ENCODE measurements around the gene SULF2. TPM values are rescaled to one million over a fixed set of nuclear protein-coding genes. Genes with fewer than 3 reads are reported as not detected.

The SULF2 gene
- total RNA-seq, 2 experiments from 2014 or later = 0.68 to 1.2 TPM

GRCh38 chr20:47654370-47654769 is 130.9 kb downstream of the SULF2 start:
- Mint-ChIP-seq H3K4me3 (no peak overlapping the region), H3K27ac (no peak overlapping the region), H3K9me3 (no peaks in the 10 kb centered on the region), H3K27me3 (no peaks in the 10 kb centered on the region), H3K36me3 (peaks cover 26% of the 10 kb centered on the region), H3K4me1 (no peaks in the 10 kb centered on the region)
- ATAC-seq (ENCODE audit: low read depth) (no peak), DNase-seq (no peak)
- POLR2A ChIA-PET = no interaction called here

DNA sequence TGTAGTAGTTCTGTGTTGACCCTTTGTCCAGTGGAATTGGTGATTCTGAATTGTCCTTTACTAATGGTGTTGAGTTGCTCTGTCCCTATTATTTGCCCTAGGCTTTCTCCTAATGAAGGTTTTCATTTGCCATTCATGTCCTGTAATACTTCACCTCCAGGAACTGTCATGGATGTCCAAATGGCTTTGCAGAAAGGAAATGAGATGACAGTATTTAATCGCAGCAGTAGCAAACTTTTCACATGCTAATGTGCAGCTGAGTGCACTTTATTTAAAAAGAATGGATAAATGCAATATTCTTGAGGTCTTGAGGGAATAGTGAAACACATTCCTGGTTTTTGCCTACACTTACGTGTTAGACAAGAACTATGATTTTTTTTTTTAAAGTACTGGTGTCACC is 131.4 kb downstream of the SULF2 start:
- H3K27ac Mint-ChIP-seq = no peak overlapping the region
- no peak overlapping the region for H3K4me3 Mint-ChIP-seq
- no peaks in the 10 kb centered on the region for H3K9me3 Mint-ChIP-seq
- no peak for DNase-seq
- no peak for ATAC-seq (ENCODE audit: low read depth)
- H3K4me1 Mint-ChIP-seq = no peaks in the 10 kb centered on the region
- peaks cover 28% of the 10 kb centered on the region for H3K36me3 Mint-ChIP-seq
- H3K27me3 Mint-ChIP-seq = no peaks in the 10 kb centered on the region
- POLR2A ChIA-PET = no interaction called here

- ATAC-seq (ENCODE audit: low read depth) (no peak), DNase-seq (no peak)
- H3K4me1 Mint-ChIP-seq = no peaks in the 10 kb centered on the region
- H3K27ac Mint-ChIP-seq = no peak overlapping the region
- H3K36me3 Mint-ChIP-seq = peaks cover 25% of the 10 kb centered on the region
- no peak overlapping the region for H3K4me3 Mint-ChIP-seq
- H3K9me3 Mint-ChIP-seq = no peaks in the 10 kb centered on the region
- POLR2A ChIA-PET = no interaction called here
- no peaks in the 10 kb centered on the region for H3K27me3 Mint-ChIP-seq
These were observed 132.5 kb downstream of the SULF2 start for GRCh38 chr20:47652794-47653193.

DNA sequence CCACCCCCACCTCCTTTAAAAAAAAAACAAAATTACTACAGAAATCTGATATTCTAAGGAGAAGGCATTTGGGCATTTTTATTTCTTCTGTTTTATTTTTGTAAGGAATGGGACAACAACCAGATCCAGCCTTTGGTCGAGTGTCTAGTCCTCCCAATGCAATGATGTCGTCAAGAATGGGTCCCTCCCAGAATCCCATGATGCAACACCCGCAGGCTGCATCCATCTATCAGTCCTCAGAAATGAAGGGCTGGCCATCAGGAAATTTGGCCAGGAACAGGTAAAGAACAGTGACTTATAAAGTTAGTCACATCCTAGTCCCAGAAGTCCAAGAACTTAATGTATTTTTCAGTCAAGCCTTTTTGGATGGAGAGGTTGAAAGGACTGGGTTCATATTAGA is 133.0 kb downstream of the SULF2 start:
- Mint-ChIP-seq H3K27ac (no peak overlapping the region), H3K27me3 (no peaks in the 10 kb centered on the region), H3K4me1 (no peaks in the 10 kb centered on the region), H3K9me3 (no peaks in the 10 kb centered on the region), H3K36me3 (peaks cover 25% of the 10 kb centered on the region), H3K4me3 (no peak overlapping the region)
- no peak for ATAC-seq (ENCODE audit: low read depth)
- DNase-seq = no peak
- POLR2A ChIA-PET = no interaction called here

- Mint-ChIP-seq H3K4me1 (peaks cover 6% of the 10 kb centered on the region), H3K4me3 (no peak overlapping the region), H3K27ac (no peak overlapping the region), H3K36me3 (peaks cover 35% of the 10 kb centered on the region), H3K9me3 (no peaks in the 10 kb centered on the region), H3K27me3 (no peaks in the 10 kb centered on the region)
- POLR2A ChIA-PET = interaction anchor here (0.6 kb wide), 1 partner anchor 28 kb away, joined by 3 read pairs; no protein-coding TSS in a partner anchor
- ATAC-seq (ENCODE audit: low read depth) = no peak
- DNase-seq = no peak
These were observed 136.3 kb downstream of the SULF2 start for GRCh38 chr20:47648943-47649342.

DNA sequence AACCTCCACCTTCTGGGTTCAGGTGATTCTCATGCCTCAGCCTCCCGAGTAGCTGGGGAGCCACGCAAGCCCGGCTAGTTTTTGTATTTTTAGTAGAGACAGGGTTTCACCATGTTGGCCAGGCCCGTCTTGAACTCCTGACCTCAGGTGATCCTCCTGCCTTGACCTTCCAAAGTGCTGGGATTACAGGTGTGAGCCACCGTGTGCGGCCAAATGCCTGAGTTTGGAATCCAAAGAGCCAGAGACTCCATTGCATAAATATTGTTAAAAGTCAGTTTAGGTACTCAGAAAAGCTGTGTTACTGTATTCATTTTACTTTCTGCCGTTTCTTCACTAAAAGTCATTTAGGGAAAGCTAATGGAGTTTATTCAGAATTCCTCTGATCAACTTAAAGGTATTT is 137.3 kb downstream of the SULF2 start:
- no peaks in the 10 kb centered on the region for H3K9me3 Mint-ChIP-seq
- no peak overlapping the region for H3K27ac Mint-ChIP-seq

DNA sequence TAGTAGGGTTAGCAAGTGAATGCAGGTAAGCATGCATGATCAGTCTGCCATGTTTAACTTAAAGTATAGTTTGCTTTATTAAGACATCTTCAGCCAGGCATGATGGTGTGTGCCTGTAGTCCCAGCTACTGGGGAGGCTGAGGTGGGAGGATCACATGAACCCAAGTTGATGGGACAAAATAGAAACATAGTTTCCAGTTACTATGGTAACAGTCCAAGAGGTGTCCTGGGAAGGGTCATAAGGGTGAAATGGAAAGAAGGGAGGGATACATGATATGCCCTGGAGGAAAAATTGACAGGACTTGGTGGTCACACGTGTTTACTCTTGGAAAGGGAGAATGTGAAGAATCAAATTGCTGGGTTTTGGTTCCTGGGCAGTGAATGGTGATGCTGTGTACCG is 139.6 kb downstream of the SULF2 start:
- Mint-ChIP-seq H3K9me3 (no peaks in the 10 kb centered on the region), H3K27ac (peak overlapping the region; percentile 22), H3K27me3 (no peaks in the 10 kb centered on the region), H3K4me3 (no peak overlapping the region), H3K4me1 (peaks cover 6% of the 10 kb centered on the region), H3K36me3 (peaks cover 37% of the 10 kb centered on the region)
- ATAC-seq (ENCODE audit: low read depth) = no peak
- no peak for DNase-seq
- POLR2A ChIA-PET = no interaction called here

More for the DNA sequence above, 137.3 kb downstream of the SULF2 start:
- no peak for ATAC-seq (ENCODE audit: low read depth)
- DNase-seq = no peak
- no peak overlapping the region for H3K4me3 Mint-ChIP-seq
- no peaks in the 10 kb centered on the region for H3K27me3 Mint-ChIP-seq
- POLR2A ChIA-PET = no interaction called here
- peaks cover 6% of the 10 kb centered on the region for H3K4me1 Mint-ChIP-seq
- H3K36me3 Mint-ChIP-seq = peaks cover 36% of the 10 kb centered on the region

GRCh38 chr20:47642624-47643023 is 142.7 kb downstream of the SULF2 start:
- DNase-seq (no peak), ATAC-seq (ENCODE audit: low read depth) (no peak)
- H3K36me3 Mint-ChIP-seq = peaks cover 49% of the 10 kb centered on the region
- no peak overlapping the region for H3K27ac Mint-ChIP-seq
- no peaks in the 10 kb centered on the region for H3K9me3 Mint-ChIP-seq
- no peaks in the 10 kb centered on the region for H3K27me3 Mint-ChIP-seq
- POLR2A ChIA-PET = no interaction called here
- no peak overlapping the region for H3K4me3 Mint-ChIP-seq
- H3K4me1 Mint-ChIP-seq = peaks cover 6% of the 10 kb centered on the region

DNA sequence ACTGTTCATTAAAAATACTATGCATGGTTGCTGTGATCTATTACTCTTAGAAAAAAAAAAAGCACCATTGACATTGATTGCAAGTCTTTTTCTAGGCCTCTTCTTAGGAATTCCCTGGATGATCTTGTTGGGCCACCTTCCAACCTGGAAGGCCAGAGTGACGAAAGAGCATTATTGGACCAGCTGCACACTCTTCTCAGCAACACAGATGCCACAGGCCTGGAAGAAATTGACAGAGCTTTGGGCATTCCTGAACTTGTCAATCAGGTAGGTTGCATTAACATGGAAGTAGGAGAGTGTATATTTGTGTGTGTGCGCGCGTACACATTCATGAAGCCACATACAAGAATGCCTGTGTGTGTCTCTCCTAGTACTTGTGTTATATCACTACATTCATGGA is 143.2 kb downstream of the SULF2 start:
- H3K36me3 Mint-ChIP-seq = peaks cover 51% of the 10 kb centered on the region
- no peak overlapping the region for H3K27ac Mint-ChIP-seq
- POLR2A ChIA-PET = no interaction called here

DNA sequence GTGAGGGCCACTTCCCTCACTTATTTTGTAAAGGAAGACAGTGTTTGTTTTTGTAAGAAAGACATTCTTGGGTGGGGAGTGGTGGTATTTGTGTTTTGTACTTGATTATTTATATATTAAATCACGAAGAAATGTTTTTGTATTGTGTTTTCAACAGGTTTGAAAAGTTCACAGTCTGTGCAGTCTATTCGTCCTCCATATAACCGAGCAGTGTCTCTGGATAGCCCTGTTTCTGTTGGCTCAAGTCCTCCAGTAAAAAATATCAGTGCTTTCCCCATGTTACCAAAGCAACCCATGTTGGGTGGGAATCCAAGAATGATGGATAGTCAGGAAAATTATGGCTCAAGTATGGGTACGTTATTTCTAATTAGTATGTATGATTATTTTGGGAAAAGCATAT is 146.4 kb downstream of the SULF2 start:
- Mint-ChIP-seq H3K27ac (no peak overlapping the region), H3K9me3 (no peaks in the 10 kb centered on the region), H3K36me3 (peaks cover 43% of the 10 kb centered on the region), H3K4me1 (no peaks in the 10 kb centered on the region), H3K27me3 (no peaks in the 10 kb centered on the region), H3K4me3 (no peak overlapping the region)
- ATAC-seq (ENCODE audit: low read depth) = no peak
- POLR2A ChIA-PET = no interaction called here
- no peak for DNase-seq

More for the DNA sequence above, 143.2 kb downstream of the SULF2 start:
- DNase-seq = no peak
- no peak for ATAC-seq (ENCODE audit: low read depth)
- no peaks in the 10 kb centered on the region for H3K27me3 Mint-ChIP-seq
- H3K9me3 Mint-ChIP-seq = no peaks in the 10 kb centered on the region
- no peak overlapping the region for H3K4me3 Mint-ChIP-seq
- H3K4me1 Mint-ChIP-seq = peaks cover 6% of the 10 kb centered on the region

GRCh38 chr20:47635256-47635655 is 150.0 kb downstream of the SULF2 start:
- no peak for DNase-seq
- Mint-ChIP-seq H3K4me3 (no peak overlapping the region), H3K36me3 (peaks cover 39% of the 10 kb centered on the region), H3K4me1 (peaks cover 3% of the 10 kb centered on the region), H3K9me3 (no peaks in the 10 kb centered on the region), H3K27me3 (no peaks in the 10 kb centered on the region), H3K27ac (no peak overlapping the region)
- ATAC-seq (ENCODE audit: low read depth) = no peak
- POLR2A ChIA-PET = no interaction called here

- ATAC-seq (ENCODE audit: low read depth) (no peak), DNase-seq (no peak)
- H3K27me3 Mint-ChIP-seq = no peaks in the 10 kb centered on the region
- H3K27ac Mint-ChIP-seq = no peak overlapping the region
- H3K36me3 Mint-ChIP-seq = peaks cover 38% of the 10 kb centered on the region
- POLR2A ChIA-PET = no interaction called here
- H3K9me3 Mint-ChIP-seq = no peaks in the 10 kb centered on the region
- H3K4me3 Mint-ChIP-seq = no peak overlapping the region
- peaks cover 5% of the 10 kb centered on the region for H3K4me1 Mint-ChIP-seq
These were observed 154.2 kb downstream of the SULF2 start for GRCh38 chr20:47631078-47631477.

DNA sequence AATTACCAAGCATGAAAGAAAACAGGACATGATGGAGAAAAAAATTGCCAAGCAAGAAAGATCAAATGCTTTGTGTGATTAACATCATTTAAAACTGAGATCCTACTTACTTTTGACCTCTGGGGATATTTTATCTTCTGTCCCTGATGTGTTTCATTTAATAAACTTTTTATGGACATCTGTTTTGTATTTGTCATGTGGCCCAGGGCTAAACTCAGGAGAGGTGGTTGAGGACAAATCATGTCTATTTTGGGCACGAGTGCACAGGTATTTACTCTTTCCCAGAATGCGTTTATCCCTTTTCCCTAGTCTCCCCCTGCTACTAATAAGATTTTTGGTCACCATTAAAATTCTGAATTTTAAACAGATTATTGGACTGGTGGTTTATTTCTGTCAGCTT is 155.4 kb downstream of the SULF2 start:
- H3K4me3 Mint-ChIP-seq = no peak overlapping the region
- H3K9me3 Mint-ChIP-seq = no peaks in the 10 kb centered on the region
- POLR2A ChIA-PET = no interaction called here
- H3K27me3 Mint-ChIP-seq = no peaks in the 10 kb centered on the region
- H3K36me3 Mint-ChIP-seq = peaks cover 34% of the 10 kb centered on the region
- ATAC-seq (ENCODE audit: low read depth) = no peak
- H3K4me1 Mint-ChIP-seq = peaks cover 8% of the 10 kb centered on the region
- DNase-seq = no peak
- H3K27ac Mint-ChIP-seq = no peak overlapping the region

DNA sequence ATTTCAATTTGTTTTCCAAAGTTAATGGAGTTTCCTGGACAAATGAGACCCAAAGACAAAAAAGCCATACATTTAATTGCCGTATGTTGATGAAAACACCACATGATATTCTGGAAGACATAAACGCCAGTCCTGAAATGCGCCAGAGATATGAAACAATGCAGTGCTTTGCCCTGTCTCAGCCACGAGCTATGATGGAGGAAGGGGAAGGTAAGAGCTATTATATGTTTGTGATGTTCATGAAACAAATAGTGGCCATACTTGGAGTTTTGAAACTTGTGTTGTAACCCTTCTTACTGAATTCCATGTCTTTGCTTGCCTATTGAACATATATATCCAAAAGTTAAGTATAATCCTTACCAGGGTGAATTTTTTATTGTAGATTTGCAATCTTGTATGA is 157.7 kb downstream of the SULF2 start:
- Mint-ChIP-seq H3K27me3 (no peaks in the 10 kb centered on the region), H3K36me3 (peaks cover 31% of the 10 kb centered on the region), H3K4me1 (peaks cover 14% of the 10 kb centered on the region), H3K9me3 (no peaks in the 10 kb centered on the region), H3K27ac (no peak overlapping the region), H3K4me3 (no peak overlapping the region)
- DNase-seq (no peak), ATAC-seq (ENCODE audit: low read depth) (no peak)
- POLR2A ChIA-PET = no interaction called here

GRCh38 chr20:47623206-47623605 is 162.1 kb downstream of the SULF2 start:
- peaks cover 24% of the 10 kb centered on the region for H3K4me1 Mint-ChIP-seq
- no peak overlapping the region for H3K4me3 Mint-ChIP-seq
- peaks cover 21% of the 10 kb centered on the region for H3K36me3 Mint-ChIP-seq
- ATAC-seq (ENCODE audit: low read depth) = no peak
- no peak overlapping the region for H3K27ac Mint-ChIP-seq
- no peak for DNase-seq
- H3K27me3 Mint-ChIP-seq = no peaks in the 10 kb centered on the region
- no peaks in the 10 kb centered on the region for H3K9me3 Mint-ChIP-seq
- POLR2A ChIA-PET = interaction anchor here (1.0 kb wide), 1 partner anchor 122 kb away, joined by 3 read pairs; the partner anchor contains the start of gene NCOA3

Data from activated naive CD8-positive, alpha-beta T cell treated with anti-CD3 and anti-CD28 coated beads, Interleukin-2, amount 10 ng/mL, durations not matched to agents 7 days and 5 days (primary cell).